ENCODE measurements around the gene CADM4.

- no peak for TF ChIP-seq GABPA (IDR thresholded peaks at IDR 0.05; ENCODE audit: low read depth)
- TF ChIP-seq, protein P1, sequence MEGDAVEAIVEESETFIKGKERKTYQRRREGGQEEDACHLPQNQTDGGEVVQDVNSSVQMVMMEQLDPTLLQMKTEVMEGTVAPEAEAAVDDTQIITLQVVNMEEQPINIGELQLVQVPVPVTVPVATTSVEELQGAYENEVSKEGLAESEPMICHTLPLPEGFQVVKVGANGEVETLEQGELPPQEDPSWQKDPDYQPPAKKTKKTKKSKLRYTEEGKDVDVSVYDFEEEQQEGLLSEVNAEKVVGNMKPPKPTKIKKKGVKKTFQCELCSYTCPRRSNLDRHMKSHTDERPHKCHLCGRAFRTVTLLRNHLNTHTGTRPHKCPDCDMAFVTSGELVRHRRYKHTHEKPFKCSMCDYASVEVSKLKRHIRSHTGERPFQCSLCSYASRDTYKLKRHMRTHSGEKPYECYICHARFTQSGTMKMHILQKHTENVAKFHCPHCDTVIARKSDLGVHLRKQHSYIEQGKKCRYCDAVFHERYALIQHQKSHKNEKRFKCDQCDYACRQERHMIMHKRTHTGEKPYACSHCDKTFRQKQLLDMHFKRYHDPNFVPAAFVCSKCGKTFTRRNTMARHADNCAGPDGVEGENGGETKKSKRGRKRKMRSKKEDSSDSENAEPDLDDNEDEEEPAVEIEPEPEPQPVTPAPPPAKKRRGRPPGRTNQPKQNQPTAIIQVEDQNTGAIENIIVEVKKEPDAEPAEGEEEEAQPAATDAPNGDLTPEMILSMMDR (IDR thresholded peaks at IDR 0.05) = peak; percentile 52
- TF ChIP-seq FOXJ3 (CRISPR knock-in tag; IDR thresholded peaks at IDR 0.05) = no peak
- no peak for TF ChIP-seq ELF1 (IDR thresholded peaks at IDR 0.05)
- TF ChIP-seq MAX (IDR thresholded peaks at IDR 0.05; ENCODE audit: low read depth) = no peak
These were observed 22.8 kb upstream of the CADM4 start for GRCh38 chr19:43662487-43662886.
